Osteoblast (primary cell): ENCODE data around the gene HS1BP3. TPM values are rescaled to one million over a fixed set of nuclear protein-coding genes. Genes with fewer than 3 reads are reported as not detected.

Experiments
- DNase-seq: peaks from one replicate; pipeline ENCODE4 v3.0.0; 2011; ENCODE audit warnings: low spot score, mixed read lengths; ENCODE audit not compliant: insufficient read length; ENCODE audit errors: missing footprints
- H2AFZ ChIP-seq: 2 replicates; pipeline ENCODE4 v1.6.0; 2011; ENCODE audit warnings: mild to moderate bottlenecking, low read length
- H3K27ac ChIP-seq: 2 replicates; pipeline ENCODE4 v1.5.1; 2011; ENCODE audit warnings: mild to moderate bottlenecking, low read depth, low read length, moderate library complexity
- H3K27me3 ChIP-seq: 2 replicates; pipeline ENCODE4 v1.6.0; 2012; ENCODE audit warnings: mild to moderate bottlenecking, control low read depth, inconsistent platforms, low read length, moderate library complexity; ENCODE audit not compliant: insufficient read depth
- H3K36me3 ChIP-seq: 2 replicates; pipeline ENCODE4 v1.5.1; 2011; ENCODE audit warnings: mild to moderate bottlenecking, low read length, control low read depth, moderate library complexity; ENCODE audit not compliant: insufficient read depth
- H3K4me1 ChIP-seq: 2 replicates; pipeline ENCODE4 v1.5.1; 2011; ENCODE audit warnings: mild to moderate bottlenecking, low read length, control low read depth, moderate library complexity; ENCODE audit not compliant: insufficient read depth
- H3K4me2 ChIP-seq: 2 replicates; pipeline ENCODE4 v1.6.0; 2011; ENCODE audit warnings: mild to moderate bottlenecking, low read length; ENCODE audit not compliant: insufficient read depth
- H3K4me3 ChIP-seq: fragments of 200-600 bp; sonication (generic); 3 replicates; pipeline ENCODE4 v1.5.1; 2012; ENCODE audit warnings: mild to moderate bottlenecking, low read length, inconsistent platforms; ENCODE audit not compliant: insufficient read depth
- H3K79me2 ChIP-seq: 2 replicates; pipeline ENCODE4 v1.6.0; 2012; ENCODE audit warnings: mild to moderate bottlenecking, low read length, control low read depth, inconsistent platforms; ENCODE audit not compliant: insufficient read depth
- H3K9me3 ChIP-seq: 2 replicates; pipeline ENCODE4 v1.5.1; 2011; ENCODE audit warnings: low read depth, low read length, control low read depth
- H4K20me1 ChIP-seq: 2 replicates; pipeline ENCODE4 v1.6.0; 2012; ENCODE audit warnings: mild to moderate bottlenecking, low read length, control low read depth; ENCODE audit not compliant: insufficient read depth
- CTCF ChIP-seq: IDR thresholded peaks from 2 replicates; pipeline ENCODE4 v1.5.1; 2011; ENCODE audit warnings: mild to moderate bottlenecking, low read depth, low read length, moderate library complexity; ENCODE audit errors: extremely low read depth
- total RNA-seq: library from RNA; depleted of rRNA; stranded (reverse); fragments of >200 nt; gene quantifications from 2 replicates; pipeline ENCODE4 v1.2.3, GENCODE V29; 2012

HS1BP3 gene
- total RNA-seq, 1 donor, result 47.8 TPM

DNA sequence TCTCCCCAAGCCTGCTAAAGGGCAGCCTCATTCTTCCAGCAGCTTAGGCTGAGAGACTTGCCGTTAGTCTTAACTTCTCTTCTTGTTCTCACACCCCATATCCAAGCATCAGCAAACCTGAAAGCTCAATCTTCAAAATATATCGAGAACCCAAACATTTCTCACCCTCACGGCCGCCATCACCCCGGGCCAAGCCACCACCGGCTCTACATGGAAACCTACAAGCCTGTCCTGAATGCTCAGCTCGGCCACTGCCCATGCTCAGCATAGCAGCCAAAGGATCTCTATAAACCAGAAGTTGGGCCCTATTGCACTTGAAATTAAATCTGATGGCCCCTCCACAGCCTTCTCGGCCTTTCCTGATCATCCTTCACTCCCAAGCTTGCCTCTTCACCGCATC, 2.1 kb downstream of the HS1BP3 start:
- Histone ChIP-seq H3K4me3 (no peak overlapping the region), H3K27ac (no peak overlapping the region), H3K36me3 (peaks cover 9% of the 10 kb centered on the region), H3K4me1 (peaks cover 15% of the 10 kb centered on the region), H3K27me3 (no peaks in the 10 kb centered on the region), H3K9me3 (no peaks in the 10 kb centered on the region), H2AFZ (no peak overlapping the region), H3K79me2 (peaks cover 56% of the 10 kb centered on the region), H3K4me2 (no peak overlapping the region), H4K20me1 (peaks cover 20% of the 10 kb centered on the region)
- no peak for TF ChIP-seq CTCF
- DNase-seq, result no peak

GRCh38 chr2:20648206-20648605, 2.7 kb downstream of the HS1BP3 start:
- no peaks in the 10 kb centered on the region for H3K9me3 ChIP-seq
- peaks cover 15% of the 10 kb centered on the region for H3K4me1 ChIP-seq
- peaks cover 56% of the 10 kb centered on the region for H3K79me2 ChIP-seq
- H3K27ac ChIP-seq, result no peak overlapping the region
- H3K4me2 ChIP-seq, result no peak overlapping the region
- no peaks in the 10 kb centered on the region for H3K27me3 ChIP-seq
- DNase-seq, result no peak
- peaks cover 9% of the 10 kb centered on the region for H3K36me3 ChIP-seq
- no peak overlapping the region for H2AFZ ChIP-seq
- H3K4me3 ChIP-seq, result no peak overlapping the region
- H4K20me1 ChIP-seq, result peaks cover 20% of the 10 kb centered on the region
- TF ChIP-seq CTCF, result no peak

GRCh38 chr2:20647738-20648137, 3.2 kb downstream of the HS1BP3 start:
- DNase-seq, result no peak
- Histone ChIP-seq H3K4me2 (no peak overlapping the region), H3K27ac (no peak overlapping the region), H3K36me3 (peaks cover 14% of the 10 kb centered on the region), H3K4me3 (no peak overlapping the region), H3K79me2 (peaks cover 56% of the 10 kb centered on the region), H3K9me3 (no peaks in the 10 kb centered on the region), H3K27me3 (no peaks in the 10 kb centered on the region), H4K20me1 (peaks cover 24% of the 10 kb centered on the region), H3K4me1 (peaks cover 15% of the 10 kb centered on the region), H2AFZ (no peak overlapping the region)
- TF ChIP-seq CTCF, result no peak

- DNase-seq, result no peak
- no peak overlapping the region for H3K4me2 ChIP-seq
- H3K27me3 ChIP-seq, result no peaks in the 10 kb centered on the region
- no peaks in the 10 kb centered on the region for H3K9me3 ChIP-seq
- H3K79me2 ChIP-seq, result peaks cover 56% of the 10 kb centered on the region
- no peak overlapping the region for H3K27ac ChIP-seq
- H3K4me3 ChIP-seq, result no peak overlapping the region
- H3K4me1 ChIP-seq, result peaks cover 15% of the 10 kb centered on the region
- peaks cover 29% of the 10 kb centered on the region for H4K20me1 ChIP-seq
- H3K36me3 ChIP-seq, result peaks cover 16% of the 10 kb centered on the region
- no peak overlapping the region for H2AFZ ChIP-seq
- TF ChIP-seq CTCF, result no peak
These were observed 3.7 kb downstream of the HS1BP3 start for GRCh38 chr2:20647211-20647610.
